NB4 (cell line): Measurements from ENCODE around the gene ZFHX3.

Experiments used
- CTCF ChIP-seq: IDR thresholded peaks from one replicate; pipeline ENCODE4 v1.5.1; 2012; ENCODE audit warnings: low read depth, low read length
- MAX ChIP-seq: IDR thresholded peaks from 2 replicates; pipeline ENCODE4 v1.6.1; 2011; ENCODE audit warnings: low read depth, low read length
- MYC ChIP-seq: IDR thresholded peaks from 2 replicates; pipeline ENCODE4 v1.6.1; 2011; ENCODE audit warnings: low read depth, low read length
- POLR2A ChIP-seq: IDR thresholded peaks from 2 replicates; pipeline ENCODE4 v1.6.1; 2011; ENCODE audit warnings: mild to moderate bottlenecking; ENCODE audit not compliant: insufficient read length; ENCODE audit errors: extremely low read depth

- TF ChIP-seq POLR2A (no peak), CTCF (no peak), MYC (no peak), MAX (no peak)
These were observed 158.0 kb downstream of the ZFHX3 start for GRCh38 chr16:72889616-72890582.
